Coronary artery (tissue), 2 donors: ENCODE results near the gene HCFC2.

ENCODE experiments used
- DNase-seq: peaks from one replicate; pipeline ENCODE4 v3.0.0-alpha.2; 2017; ENCODE audit warnings: low spot score
- H3K27ac ChIP-seq, 2 donors: fragments of 200-600 bp; sonication (generic); one replicate each; pipeline ENCODE4 v1.5.1; 2016 to 2019
- H3K4me3 ChIP-seq: fragments of 200-600 bp; sonication (generic); 2 replicates; pipeline ENCODE4 v1.5.1; 2016; ENCODE audit warnings: mild to moderate bottlenecking, moderate library complexity
- TF ChIP-seq, protein P1 (sequence below): fragments of 200-600 bp; sonication (generic); IDR thresholded peaks from one replicate; pipeline ENCODE4 v1.5.1; 2019; ENCODE audit warnings: antibody characterized with exemption

HCFC2 gene

DNA sequence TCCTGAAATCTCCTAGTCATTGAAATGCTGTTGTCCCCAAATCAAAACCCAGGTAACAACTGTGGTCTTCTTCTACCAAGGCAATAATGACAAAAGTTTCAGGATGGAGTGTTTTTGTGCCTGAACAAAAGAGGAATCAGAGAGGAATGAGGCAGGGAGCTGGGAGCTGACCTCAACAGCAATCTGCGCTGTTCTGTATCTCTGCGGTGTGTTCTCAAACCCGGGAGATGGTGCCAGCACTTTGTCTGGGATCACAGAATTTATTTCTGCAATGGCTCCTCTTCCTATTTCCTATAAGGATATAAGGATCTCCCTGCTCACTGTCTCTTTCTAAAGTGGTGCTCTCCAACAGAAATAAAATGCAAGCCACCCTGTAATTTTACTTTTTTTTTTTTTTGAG, 13.9 kb upstream of the HCFC2 start:
- no peak for DNase-seq
- Histone ChIP-seq H3K27ac (peak overlapping the region; percentile 72 to 76), H3K4me3 (peak overlapping the region; percentile 67)
- TF ChIP-seq, protein P1, sequence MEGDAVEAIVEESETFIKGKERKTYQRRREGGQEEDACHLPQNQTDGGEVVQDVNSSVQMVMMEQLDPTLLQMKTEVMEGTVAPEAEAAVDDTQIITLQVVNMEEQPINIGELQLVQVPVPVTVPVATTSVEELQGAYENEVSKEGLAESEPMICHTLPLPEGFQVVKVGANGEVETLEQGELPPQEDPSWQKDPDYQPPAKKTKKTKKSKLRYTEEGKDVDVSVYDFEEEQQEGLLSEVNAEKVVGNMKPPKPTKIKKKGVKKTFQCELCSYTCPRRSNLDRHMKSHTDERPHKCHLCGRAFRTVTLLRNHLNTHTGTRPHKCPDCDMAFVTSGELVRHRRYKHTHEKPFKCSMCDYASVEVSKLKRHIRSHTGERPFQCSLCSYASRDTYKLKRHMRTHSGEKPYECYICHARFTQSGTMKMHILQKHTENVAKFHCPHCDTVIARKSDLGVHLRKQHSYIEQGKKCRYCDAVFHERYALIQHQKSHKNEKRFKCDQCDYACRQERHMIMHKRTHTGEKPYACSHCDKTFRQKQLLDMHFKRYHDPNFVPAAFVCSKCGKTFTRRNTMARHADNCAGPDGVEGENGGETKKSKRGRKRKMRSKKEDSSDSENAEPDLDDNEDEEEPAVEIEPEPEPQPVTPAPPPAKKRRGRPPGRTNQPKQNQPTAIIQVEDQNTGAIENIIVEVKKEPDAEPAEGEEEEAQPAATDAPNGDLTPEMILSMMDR, result no peak

DNA sequence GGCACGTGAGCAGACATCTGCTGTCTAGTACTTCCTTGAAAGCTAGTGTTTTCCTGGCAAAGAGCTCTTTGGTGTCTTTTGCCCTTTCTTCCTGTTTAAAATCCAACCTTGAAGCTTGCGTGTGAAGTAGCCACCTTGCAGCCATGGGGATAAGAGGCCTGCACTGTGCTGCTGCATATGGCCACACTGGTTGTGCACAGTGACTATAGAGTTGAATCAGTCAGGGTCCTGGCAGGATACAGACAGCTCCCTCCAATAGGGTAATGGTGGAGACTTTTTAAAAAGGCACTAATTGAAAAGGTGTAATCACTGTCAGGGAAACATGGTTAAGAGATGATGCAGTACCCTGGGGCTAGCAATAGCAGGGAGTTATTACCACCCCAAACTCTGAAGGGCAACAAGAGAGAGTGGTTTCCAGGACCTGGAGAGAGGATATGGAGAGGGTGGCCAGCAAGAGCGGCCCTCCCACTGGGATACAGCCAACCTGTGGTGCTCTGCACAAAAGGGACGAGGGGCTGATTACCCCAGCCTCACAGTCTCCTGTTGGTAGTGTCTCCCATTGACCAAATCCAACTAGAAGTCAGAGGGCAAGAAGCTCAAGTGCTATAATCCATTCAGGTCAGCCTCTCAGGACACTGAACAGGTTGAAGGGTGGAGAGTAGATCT, 9.5 kb upstream of the HCFC2 start:
- TF ChIP-seq, protein P1, result no peak
- H3K4me3 ChIP-seq, result no peak overlapping the region
- H3K27ac ChIP-seq, result no peak overlapping the region
- no peak for DNase-seq

DNA sequence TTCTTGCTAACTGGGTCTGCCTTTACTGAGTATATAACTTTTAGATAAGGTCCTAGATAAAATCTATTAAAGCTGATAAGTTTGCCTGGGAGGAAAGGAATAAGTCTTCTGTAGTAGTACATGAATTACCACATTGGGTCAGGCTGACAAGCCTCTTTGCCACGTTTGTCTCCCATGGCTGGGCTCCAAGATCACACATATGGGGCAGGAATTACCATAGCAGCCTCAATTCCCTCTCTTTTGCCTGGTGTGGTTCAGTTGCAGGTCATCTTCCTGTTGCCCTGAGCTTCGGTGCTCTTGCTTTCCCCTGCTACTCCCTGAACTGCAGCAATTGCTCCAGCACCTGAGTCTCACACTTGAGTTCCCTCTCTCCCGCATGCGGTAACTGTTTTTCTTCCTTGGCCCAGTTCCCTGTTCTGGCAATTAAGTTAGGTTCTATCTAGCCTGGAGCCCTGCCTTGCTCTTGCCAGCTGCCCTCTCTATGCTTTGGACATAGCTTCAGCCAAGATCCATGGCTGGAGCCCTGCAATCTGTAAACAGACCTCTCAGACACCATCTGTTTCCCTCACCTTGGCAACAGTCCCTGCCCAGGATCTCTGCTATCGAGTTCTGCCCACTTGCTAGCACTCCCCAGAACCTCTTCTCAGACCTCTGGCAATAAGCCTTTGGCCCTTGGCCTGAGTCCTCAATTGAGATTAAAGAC, 8.5 kb upstream of the HCFC2 start:
- H3K27ac ChIP-seq, result no peak overlapping the region

DNA sequence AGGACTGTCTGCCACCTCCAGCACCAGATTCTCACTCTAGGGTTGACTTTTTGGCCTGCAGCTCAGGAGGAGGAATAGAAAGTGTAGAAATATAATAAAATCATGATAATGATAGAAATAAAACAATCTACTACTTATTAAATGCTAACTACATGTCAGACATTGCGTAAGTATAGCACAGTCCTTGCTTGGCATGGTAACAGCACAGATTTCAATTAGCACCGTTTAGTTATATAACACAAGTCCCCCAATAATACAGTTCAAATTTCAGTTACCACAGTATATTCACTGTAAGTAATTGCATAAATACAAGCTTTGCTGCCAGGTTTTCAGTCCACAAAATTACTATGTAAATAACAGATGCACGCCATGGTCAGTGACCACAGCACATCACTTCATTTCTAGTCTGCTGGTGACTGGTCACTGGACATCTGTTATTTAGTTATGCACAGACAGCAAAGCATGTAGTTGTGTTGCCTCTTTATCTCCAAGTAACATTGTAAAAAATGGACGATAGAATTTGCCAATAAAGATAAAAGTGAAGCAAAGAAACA, 7.8 kb upstream of the HCFC2 start:
- no peak for DNase-seq
- Histone ChIP-seq H3K27ac (no peak overlapping the region), H3K4me3 (no peak overlapping the region)
- TF ChIP-seq, protein P1, result no peak

More for the DNA sequence above, 8.5 kb upstream of the HCFC2 start:
- DNase-seq, result no peak
- no peak overlapping the region for H3K4me3 ChIP-seq
- TF ChIP-seq, protein P1, result no peak

DNA sequence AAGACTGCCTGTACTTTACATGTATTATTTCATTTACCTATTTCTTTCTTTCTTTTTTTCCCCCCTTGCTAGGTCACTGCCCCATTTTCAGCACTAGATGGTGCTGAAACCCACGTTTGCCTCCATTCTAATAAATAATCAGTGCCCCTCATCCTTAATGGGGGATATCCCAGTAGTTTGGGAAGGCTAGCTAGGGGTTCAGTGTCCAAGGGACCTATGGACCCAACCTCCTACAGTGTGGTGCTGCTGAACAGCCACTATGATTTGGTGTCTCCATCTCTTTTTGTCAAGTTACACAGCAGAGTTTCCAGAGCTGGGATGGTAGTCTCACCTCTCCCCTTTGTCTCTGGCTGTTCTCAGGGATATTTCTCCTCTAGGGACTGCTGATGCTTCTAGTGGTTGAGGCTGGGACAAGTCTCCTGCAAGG, 6.5 kb upstream of the HCFC2 start:
- no peak overlapping the region for H3K4me3 ChIP-seq
- DNase-seq, result no peak
- TF ChIP-seq, protein P1, result peak; percentile 27
- H3K27ac ChIP-seq, result no peak overlapping the region

DNA sequence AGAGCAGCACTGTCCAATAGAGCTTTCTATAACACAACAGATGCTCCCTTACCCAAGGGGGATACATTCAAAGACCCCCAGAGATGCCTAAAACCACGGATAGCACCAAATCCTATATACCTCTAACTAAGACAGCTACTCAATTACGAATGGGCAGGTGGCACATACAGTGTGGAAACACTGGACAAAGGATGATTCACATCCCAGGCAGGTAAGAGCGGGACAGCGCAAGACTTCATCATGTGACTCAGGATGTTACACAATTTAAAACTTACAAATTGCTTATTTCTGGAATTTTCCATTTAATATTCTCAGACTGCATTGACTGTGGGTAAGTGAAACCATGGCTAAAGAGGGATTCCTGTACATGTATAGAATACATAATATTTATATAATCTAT, 5.5 kb upstream of the HCFC2 start:
- H3K4me3 ChIP-seq, result no peak overlapping the region
- H3K27ac ChIP-seq, result no peak overlapping the region
- TF ChIP-seq, protein P1, result no peak
- no peak for DNase-seq

DNA sequence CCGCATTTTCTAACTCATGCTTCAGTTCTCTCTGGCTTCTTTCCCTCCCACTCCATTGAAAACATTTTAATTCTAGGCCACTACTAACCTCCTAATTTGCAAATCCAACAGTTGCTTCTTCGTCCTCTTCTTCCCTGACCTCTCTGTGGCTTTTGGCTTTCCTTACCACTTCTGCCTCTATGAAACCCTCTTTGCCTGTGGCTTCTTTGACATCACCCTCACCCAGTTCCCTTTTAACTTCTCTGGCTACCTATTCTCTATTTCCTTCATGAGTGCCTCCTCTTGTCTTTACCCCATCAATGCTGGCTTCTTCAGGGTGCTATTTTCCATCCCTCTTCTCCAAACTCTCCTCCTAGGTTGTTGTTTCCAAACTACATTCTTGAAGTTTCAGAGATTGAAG, 4.4 kb upstream of the HCFC2 start:
- Histone ChIP-seq H3K4me3 (no peak overlapping the region), H3K27ac (no peak overlapping the region)
- no peak for DNase-seq
- TF ChIP-seq, protein P1, result no peak
